NCI-H446 treated with DMSO at 0.1 percent for 48 hours (cell line): ENCODE measurements around the gene TNKS1BP1.
"Not testable (repeated sequence)": the region's sequence is repeated elsewhere in the genome, so short reads cannot be mapped to it uniquely, and the experiment has no call there.

Experiments
- DNase-seq: peaks from one replicate; lab custom pipeline; 2025; lab: John Stamatoyannopoulos, UW

Gene TNKS1BP1

DNA sequence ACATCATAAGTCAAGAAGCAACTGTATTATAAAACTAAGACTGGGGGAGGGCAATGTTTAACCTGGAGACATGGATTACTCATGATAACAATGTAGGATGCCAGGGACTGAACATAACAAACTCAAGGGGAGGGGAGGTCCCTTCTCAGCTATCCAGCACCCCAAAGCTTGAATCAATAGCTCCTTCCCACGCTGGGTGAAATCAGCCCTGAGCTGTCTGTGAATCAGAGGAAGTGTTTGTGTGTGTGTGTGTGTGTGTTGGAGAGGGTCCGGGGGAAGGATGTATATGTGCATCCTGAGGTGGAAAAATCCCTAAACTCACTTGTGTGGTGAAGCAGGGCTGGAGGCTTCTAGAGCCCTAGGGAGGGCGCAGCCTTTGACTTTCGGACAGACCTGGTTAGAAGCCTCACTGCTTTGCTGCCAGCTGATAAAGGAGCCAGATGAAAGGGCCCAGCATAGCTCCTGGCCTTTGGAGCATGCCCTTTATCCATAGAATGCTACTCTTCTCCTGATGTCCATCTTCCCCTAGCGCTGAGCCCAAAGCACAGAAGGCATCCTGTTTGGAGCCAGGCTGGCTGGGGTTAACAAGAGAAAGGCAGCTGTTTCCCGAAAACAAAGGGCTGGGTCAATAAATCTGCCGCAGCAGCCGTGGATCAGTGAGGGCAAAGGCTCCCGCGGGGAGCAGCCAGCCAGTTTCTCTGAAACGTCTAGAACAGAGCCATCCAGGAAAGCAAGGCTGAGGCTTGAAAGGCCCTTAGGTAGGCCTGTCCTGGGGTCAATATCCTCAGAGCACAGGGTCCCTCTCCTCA is 35.8 kb downstream of the TNKS1BP1 start:
- no peak for DNase-seq

DNA sequence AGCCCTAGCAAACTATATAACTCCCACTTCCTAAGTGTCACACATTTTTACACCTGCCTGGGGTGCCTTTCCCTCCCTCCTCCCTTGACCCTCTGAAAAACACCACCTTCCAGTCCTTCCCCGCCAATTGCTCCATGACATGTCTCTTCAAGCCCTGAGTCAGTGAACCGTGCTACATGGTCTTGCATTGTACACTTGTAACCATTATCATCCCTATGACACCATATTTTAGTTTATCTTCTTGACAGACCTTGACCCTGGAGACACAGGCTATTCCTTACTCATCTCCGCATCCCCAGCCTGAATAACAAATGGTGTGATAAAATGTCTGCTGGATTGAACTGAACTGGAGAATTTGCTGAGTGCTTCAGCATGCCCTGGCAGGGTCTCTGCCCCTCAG is 36.9 kb downstream of the TNKS1BP1 start:
- DNase-seq = no peak

DNA sequence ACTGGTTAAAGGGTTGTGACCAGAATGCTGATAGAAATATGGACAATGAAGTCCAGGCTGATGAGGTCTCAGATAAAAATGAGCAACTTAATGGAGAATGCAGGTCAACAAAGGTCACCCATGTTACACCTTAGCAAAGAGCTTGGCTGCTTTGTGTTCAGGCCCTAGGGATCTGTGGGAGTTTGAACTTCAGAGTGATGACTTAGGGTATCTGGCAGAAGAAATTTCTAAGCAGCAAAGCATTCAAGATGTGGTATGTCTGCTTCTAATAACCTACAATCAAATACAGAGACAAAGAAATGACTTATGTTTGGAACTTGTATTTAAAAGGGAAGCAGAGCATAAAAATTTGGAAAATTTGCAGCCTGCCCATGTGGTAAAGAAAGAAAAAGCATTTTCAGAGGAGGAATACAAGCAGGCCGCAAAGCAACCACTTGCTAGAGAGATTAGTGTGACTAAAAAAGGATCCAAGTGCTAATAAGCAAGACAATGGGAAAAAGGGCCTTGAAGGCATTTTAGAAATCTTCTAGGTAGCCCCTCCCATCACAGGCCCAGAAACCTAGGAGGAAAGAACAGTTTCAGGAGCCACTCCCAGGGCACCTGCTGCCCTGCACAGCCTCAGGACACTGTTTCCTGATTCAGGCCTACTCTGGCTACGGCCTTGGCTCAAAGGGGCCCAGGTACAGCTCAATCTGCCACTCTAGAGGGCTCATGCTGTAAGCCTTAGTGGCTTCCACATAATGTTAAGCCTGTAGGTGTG is 41.3 kb downstream of the TNKS1BP1 start:
- DNase-seq = no peak

DNA sequence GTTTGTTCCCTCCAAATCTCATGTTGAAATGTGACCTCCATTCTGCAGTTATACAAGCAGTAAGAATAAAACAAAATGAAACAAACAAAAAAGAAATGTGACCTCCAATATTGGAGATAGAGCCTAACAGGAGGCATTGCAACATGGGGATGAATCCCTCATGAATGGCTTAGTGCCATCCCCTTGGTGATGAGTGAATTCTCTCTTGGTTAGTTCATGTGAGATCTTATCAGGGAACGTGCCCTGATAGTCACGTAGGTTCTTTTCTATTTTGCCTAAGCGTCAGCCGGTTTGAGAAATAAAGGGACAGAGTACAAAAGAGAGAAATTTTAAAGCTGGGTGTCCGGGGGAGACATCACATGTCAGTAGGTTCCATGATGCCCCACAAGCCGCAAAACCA is 43.2 kb downstream of the TNKS1BP1 start:
- DNase-seq = not testable (repeated sequence)

DNA sequence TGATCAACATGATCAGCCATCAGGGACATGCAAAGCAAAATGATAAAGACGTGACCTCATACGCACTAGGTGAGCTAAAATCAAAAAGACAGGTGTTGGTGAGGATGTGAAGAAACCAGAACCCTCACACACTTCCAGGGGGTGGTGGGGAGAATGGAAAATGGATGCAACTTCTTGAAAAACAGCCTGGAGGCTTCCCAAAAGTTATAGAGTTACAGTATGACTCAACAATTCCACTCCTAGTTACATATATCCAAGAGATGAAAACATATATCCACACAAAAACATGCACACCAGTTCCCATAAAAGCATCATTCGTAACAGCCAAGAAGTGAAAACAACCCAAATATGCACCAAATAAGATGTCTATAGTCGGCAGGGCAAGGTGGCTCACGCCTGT is 45.6 kb downstream of the TNKS1BP1 start:
- DNase-seq = no peak

DNA sequence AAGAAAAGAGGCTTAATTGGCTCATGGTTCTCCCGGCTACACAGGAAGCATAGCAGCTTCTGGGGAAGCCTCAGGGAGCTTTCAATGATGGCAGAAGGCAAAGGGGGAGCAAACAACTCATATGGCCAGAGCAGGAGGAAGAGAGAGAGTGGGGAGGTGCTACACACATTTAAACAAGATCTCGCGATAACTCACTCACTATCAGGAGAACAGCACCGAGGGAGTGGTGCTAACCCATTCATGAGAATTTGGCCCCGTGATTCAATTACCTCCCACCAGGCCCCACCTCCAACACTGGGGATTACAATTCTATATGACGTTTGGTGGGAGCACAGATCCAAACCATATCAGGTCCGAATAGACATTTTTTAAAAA is 46.0 kb downstream of the TNKS1BP1 start:
- DNase-seq = no peak

DNA sequence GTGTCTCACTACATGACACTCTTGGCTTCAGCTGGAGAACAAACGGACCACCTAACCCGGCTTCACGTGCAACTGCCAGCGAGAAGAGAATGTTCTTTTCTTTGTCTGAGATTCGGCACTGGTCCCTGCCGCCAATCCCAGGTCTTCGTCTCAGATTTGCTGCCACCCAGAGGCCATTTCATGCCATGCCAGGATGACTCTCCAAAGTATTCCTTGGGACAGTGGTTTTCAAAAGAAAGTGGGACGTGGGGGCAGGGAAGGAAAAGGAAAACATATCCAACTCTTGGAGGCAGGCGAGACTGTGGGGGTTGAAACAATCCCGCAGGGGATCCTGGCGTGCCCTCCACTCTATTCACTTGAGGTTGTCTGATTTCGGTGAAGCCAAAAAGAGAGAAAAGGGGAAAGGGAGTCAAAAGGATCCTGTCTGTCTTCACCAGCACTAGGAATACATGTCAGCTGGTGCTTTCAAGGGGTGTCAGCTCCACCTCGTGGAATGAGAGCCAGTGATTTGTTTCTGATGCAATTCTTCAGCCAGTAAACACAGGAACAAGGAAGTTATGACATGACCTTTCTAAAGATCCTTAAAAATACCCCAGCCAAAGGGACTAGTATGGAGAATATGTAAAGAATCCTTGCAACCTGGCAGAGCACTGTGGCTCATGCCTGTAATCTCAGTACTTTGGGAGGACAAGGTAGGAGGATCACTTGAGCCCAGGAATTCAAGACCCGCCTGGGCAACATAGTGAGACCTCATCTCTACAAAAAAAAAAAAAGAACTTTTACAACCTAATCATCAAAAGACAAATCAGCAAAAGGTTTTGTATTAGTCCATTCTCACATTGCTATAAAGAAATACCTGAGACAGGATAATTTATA is 46.7 kb downstream of the TNKS1BP1 start:
- peak; percentile 34 for DNase-seq

DNA sequence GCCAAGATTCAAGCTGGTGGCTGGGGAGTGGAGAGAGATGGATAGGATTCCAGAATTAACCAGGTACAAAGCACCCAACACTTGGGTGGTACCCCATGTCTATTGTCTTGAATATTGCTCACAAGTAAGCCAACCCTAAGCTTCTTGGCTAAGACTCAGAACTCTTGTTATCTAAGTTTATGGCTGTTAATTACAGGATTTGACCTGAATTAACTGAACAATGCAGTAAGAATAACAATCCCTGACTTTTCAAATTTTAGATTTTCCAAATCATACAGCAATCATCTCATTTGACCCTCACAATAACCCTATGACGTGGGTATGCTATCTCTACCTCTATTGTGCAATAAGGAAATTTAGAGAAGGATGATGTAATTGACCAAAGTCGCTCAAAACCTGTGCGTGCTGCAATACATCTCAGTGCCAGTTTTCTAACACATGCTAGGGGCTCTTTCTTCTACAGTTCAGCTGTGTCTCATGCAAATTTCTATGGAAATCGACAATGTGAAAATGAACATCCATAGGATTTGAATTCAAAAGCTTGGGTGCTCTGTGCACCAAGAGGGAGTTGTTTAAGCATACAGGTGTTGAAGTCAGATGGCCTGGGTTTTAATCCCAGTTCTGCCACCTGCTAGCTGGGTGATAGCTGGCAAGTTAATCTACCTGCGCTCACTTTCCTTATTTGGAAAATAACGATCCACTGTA is 47.6 kb downstream of the TNKS1BP1 start:
- DNase-seq = no peak

DNA sequence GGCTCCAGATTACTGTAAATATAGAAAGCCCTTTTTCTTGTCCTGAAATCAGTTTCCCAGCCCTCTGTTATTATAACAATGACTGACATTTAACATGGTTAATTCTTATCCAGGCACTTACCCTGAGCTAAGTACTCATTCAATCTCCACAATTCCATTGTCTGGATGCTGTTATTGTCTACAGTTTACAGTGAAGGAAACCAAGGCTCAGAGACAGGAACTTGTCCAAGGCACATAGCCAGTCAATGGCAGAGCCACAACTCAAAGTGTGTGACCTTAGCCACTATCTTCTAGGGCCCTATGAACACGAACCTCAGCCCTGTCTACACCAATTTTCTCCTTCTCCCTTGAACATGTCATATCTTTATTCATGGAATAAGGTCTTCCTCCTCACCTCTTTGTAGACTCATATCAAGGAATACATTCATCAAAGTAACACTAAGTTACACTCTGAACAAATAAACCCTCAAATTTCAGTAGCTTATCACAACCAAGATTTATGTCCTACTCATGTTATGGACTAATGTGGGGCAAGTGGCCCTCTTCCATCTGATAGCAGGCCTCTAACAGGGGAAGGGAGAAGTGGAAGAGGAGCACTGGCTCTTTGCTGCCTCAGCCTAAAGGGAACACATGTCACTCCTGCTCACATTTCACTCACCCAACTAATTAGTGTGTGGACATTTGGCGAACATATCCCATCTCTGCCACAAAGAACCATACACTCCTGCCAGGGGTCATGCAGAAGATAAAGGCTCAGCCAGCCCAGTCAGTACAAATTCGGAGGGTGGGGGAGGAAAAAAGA is 48.4 kb downstream of the TNKS1BP1 start:
- no peak for DNase-seq

DNA sequence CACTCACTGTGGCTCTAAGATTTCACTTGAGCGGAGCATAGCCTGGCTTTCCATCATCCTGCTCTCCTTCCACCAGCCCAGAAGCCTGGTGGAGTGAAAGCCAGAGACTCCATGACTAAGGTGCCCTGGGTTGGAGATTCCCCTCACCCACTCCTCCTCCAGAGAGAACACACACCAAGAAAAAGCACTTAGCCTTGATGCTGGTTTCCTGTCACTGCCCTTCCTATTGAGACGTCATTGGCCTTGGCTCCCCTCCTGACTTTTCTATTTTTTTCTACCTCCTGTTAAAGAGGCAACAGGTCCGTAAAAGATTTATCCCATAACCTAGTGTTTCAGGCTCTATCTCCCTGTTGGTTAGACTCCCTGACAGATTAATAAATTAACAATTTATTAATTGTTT is 49.2 kb downstream of the TNKS1BP1 start:
- no peak for DNase-seq

DNA sequence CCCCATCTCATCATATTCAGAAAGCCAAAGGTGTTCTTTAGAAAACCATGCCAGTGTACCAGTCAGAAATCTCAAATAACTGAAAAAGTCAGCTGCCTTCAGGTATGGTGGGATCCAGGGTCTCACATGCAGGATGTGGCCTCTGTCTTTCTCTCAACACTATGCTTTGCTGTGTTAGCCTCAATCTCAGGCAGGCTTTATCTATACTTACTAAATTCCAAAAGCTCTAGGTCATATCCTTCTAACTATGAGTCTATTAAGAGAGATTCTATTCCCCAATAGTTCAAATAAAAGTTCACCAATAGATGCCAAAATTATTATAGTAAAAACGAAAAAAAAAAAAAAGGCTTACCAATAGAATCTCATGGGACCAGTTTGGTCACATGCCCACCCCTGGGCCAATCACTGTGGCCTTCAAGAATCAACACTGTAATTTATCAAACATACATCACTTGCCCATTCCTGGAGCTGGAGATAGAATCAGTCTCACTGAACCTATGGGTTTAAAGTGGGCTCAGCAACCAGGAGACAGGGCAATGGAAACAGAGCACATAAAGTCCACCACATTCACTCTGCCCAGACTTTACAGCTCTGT is 49.8 kb downstream of the TNKS1BP1 start:
- DNase-seq = no peak

DNA sequence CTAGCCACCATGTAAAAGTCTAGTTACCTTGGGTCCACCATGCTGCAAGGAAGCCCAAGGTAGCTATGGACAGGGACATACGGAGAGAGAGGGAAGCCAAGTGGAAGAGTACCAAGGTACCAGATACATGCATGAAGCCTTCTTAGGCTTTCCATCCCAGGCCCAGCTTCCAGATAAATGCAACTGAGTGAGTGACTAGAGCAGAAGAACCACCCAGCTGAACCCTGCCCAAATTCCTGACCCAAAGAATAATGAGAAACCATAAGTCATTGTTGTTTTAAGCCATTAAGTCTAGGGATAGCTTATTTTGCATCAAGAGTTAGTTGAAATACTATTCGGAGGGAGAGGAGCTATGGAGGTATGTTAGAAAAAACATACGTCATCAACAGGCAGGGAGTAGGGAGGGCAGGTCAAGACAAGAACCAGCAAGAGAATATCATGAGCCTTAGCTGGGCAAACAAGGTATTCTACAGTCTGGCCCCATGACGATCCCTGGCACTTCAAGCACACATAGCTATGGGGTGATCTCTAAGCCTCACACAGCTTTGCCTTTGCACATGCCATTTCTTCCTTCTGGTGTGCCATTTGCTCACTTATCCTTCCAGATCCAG is 51.2 kb downstream of the TNKS1BP1 start:
- no peak for DNase-seq

DNA sequence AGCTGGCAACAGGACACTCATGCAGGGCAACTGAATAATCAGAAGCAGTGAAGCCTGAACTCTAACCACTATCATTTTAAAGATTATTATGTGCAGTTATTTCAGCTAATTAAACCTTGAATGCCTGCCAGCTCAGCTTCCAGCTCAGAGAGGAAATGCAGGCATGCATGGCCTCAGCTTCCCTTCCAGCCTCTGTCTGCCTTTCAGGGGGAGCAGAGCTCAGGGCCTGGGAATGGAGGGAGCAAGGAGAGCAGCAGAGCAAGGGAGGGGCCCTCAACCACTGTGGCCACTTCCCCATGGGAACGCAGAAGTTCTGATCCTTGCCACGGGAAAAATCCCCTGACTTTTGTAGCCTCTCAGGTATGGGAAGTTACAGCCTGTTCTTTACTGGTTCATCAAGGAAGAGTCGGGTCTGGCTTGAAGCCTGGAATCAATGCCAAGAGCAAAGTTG is 55.2 kb downstream of the TNKS1BP1 start:
- peak; percentile 72 for DNase-seq

DNA sequence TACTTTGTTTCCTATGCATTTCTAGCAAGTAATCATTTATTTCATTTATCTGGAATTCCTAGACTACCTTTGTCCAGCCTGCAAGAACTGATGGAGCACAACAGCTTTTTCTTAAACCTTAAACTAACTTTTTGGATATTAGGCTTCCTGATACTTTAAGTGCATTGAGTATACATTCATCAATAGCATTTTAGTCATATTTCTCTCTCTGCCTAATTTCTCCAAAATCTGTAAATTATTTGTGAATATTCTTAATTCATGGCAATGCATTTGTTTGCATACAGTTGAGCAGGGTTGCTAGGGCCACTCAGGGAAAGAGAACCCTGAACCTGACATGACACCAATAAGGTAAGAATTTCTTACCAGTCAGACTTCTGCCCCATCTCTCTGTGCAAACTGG is 58.6 kb downstream of the TNKS1BP1 start:
- no peak for DNase-seq

DNA sequence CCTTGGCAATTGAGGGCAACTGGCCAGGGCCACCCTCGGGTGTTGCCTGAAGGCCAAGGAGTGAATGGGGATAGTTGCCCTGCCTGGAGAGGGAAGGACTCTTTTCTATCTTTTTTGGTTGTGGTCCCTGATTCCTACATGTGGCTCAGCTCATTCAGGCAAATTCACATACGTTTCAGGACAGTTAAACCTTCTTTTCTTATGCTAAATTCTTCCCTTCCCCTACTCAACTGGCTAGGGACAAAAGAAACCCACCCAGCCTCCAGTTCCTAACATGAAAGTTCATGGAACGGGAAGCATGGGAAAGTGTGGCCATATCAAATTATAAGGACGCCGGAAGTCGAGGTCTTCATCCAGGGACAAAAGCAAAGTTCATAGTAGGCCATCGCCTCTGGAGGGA is 61.4 kb downstream of the TNKS1BP1 start:
- no peak for DNase-seq

DNA sequence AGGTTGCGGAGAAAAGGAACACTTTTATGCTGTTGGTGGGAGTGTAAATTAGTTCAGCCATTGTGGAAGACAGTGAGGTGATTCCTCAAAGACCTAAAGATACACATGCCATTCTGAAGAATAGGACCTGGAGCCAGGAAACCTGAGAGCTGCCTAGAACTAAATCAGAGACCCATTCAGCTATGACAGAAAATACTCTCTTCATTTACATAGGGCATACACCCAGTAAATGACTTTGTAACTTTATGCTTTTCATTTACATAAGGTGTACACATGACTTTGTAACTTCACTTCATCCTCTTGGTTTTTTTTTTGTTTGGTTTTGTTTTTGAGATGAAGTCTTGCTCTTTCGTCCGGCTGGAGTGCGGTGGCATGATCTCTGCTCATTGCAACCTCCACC is 62.6 kb downstream of the TNKS1BP1 start:
- no peak for DNase-seq

DNA sequence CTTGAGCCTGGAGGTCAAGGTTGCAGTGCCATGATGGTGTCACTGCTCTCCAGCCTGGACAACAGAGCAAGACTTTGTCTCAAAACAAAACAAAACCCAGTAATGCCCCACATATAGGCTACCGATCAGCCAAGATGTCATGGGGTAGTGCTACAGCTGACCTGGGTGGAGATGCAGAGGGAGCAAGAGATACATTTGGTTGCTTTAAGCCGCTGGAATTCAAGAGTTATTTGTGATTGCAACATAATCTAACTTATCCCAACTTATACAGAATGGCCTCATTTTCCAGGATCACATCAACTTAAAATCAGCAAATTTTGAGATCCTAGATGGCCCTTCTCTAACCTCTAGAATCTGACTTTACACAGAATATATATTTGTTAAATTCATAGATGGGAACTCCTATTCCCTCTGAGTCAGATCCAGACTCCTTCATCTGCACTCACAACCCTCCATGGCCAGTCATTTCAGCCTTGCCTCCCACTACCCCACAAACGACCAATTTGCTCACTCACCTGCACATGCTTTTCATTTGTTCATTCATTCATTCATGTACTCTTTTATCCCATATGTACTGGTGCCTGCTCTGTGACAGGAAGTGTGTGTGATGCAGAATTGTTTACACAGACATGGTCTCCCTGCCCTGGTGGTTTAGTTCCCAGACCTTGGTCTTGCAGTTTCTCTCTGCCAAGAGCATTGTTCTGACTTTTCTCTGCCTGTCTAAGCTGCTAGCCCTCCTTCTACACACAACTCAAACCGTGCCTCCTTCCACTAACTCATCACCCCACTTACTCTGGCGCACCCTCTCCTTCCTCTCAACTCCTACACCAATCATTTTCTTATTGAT is 63.6 kb downstream of the TNKS1BP1 start:
- DNase-seq = no peak

DNA sequence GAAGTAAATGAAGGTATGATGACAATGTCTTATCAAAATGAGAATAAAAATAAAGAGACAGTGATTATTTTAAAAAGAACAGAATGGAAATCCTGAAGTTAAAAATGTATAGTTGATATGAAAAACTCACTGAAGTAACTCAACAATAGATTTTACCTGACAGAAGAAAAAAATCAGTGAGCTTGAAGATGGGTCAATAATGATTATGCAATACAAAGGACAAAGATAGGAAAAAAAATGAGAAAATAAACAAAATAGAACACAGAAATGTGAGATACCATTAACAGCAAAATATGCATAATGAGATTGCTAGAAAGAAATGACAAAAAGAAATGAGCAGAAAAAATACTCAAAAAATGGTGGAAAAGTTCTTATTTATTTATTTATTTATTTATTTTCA is 68.6 kb downstream of the TNKS1BP1 start:
- no peak for DNase-seq

DNA sequence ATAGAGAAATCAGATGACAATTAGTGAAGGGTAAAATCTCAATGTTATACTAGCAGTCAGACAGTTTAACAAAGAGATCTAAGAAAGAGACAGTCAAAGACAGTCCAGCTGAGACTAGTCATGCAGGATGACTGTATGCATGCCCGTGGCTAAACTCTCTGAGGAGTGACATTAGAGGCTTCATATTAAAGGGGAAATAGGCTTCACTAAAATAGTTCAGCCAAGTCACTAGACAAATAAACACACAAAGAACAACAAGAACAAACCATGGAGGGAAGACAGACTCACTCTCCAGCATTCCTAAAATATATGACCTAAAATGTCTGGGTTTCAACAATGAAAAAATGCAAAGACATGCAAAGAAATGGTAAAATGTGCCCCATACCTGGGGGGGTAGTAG is 69.1 kb downstream of the TNKS1BP1 start:
- DNase-seq = no peak
